Measurements from ENCODE around the gene CYFIP1. TPM values are rescaled to one million over a fixed set of nuclear protein-coding genes. Genes with fewer than 3 reads are reported as not detected.

The CYFIP1 gene
- total RNA-seq = 100 to 1,000 TPM in 3 of 4 donors, 10 to 100 TPM in 1; 81.2 to 131 (median 114) TPM

DNA sequence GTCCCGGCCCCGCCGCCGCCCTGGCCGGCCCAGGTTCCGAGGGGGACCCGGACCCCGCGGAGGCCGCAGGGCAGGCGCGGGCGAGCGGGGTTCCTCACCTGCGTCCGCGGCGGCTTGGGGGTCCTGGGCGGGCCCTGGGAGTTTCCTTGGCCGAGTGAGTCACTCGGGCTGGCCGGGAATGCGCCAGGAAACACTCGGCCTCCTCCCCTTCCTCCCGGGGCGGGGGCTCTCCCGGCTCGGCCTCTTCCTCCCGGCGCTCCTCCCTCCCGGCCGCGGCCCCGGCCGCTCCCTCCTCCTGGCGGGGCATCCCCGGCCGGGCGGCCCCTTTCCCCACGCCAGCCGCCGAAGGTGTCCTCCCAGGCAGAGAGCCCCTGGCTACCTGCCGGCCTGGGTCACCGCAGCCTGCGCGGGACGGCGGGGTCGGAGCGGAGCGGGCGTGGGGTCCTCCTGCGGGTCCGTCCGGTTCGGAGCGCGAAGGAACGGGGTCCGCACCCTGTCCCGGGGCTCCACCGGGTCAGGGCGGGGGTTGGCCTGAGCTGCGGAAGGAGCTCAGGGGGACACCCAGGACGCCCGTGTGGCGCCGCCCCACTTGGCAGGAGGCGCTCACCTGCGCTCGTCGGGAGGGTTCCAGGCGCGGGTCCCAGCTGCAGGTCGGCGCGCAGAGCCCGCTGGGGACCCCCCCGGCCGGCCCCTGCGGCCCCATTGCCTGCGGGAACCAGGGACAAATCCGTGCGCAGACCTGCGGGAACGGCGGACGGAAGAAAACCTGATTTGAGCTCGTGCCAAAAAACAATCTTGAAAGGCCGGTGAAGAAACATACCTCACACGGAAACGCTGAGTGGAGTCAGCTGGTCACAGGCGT lies at the start of gene CYFIP1:
CYFIP1 (minus strand) TSS at position 180 of the 862 bp plus-strand sequence. CDS start 33,083 bp downstream, outside the sequence.
- TF ChIP-seq, protein P1, sequence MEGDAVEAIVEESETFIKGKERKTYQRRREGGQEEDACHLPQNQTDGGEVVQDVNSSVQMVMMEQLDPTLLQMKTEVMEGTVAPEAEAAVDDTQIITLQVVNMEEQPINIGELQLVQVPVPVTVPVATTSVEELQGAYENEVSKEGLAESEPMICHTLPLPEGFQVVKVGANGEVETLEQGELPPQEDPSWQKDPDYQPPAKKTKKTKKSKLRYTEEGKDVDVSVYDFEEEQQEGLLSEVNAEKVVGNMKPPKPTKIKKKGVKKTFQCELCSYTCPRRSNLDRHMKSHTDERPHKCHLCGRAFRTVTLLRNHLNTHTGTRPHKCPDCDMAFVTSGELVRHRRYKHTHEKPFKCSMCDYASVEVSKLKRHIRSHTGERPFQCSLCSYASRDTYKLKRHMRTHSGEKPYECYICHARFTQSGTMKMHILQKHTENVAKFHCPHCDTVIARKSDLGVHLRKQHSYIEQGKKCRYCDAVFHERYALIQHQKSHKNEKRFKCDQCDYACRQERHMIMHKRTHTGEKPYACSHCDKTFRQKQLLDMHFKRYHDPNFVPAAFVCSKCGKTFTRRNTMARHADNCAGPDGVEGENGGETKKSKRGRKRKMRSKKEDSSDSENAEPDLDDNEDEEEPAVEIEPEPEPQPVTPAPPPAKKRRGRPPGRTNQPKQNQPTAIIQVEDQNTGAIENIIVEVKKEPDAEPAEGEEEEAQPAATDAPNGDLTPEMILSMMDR (IDR thresholded peaks at IDR 0.05; ENCODE audit: low read depth) = no peak

DNA sequence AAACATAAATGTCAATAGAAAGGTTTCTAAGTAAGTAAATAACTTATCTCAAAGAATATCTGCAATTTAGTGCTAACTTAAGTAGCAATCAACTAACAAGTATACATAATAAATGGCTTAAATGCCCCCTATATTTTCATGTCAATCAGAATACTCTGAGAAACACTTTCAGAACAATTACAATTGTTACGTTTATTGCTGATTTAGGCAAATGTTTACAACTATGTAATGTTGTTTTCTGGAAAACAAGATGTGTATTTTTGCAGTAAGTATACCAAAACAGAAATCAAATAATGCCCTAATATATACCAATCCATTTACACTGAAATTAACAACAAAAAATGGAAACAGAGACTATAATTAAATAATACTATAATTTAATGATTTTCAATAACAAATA lies 46.0 kb upstream of the CYFIP1 start:
- TF ChIP-seq, protein P1 (IDR thresholded peaks at IDR 0.05; ENCODE audit: low read depth) = no peak

DNA sequence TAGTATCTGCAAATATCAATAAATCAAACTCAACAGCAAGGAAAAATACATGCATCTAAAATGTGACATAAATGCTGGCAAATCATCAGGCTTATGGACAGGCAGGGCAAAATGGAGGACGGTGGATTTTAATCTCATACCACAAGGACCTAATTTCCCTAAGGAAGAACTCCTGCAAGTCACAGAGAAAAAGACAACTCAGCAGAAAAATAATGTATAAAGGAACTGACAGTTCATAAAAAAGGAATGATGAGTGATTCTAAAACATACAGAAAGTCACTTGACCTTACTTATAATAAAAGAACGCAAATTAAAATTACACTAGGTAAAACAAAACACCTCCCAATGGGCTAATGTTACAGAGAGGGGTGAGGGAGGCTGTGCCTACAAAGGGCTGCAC lies 42.0 kb upstream of the CYFIP1 start:
- TF ChIP-seq, protein P1 (IDR thresholded peaks at IDR 0.05; ENCODE audit: low read depth) = no peak

DNA sequence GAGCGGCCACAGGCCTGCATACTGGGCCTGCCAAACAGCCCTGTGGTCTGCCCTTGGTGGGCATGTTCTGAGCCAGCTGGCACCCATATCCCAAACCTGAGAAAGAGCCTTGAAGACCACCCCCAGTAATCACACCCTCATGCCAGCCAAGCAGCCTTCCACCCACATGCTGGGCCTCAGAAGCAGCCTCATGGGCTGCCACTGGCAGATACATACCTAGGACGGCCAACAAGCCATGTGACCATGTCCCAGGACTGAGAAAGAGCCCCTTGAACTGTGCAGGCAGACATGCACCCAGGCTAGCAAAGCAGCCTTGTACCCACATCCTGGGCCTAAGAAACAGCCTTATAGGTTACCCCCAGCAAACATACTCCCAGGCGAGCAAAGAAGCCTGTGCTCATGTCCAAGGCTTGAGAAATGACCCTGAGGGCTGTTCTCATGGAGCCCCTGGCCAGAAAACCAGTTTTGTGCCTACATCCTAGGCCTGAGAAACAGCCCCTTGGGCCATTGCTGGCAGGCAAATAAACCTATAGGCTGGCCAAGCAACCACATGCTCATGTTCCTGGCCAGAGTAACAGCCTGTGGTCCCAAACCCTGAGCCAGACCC lies 34.3 kb upstream of the CYFIP1 start:
- TF ChIP-seq, protein P1 (IDR thresholded peaks at IDR 0.05; ENCODE audit: low read depth) = no peak

DNA sequence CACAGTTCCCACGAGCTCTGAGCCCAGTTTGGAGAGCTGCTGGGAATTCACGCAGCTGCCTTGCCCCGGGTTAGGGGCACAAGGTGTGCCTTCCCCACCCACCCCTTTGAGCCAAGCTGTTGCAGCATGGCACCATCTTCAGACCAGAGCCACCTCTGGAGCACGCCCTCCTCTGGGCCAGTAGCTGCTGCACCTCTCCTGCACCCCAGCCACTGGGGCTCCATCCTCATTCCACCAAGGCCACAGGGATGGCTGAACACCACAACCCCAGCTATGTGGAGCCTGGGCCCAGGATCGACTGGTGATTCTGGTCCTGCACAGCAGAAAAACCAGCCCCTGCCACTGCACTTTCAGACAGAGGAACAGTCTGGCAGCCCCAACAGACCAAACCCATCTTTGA lies 33.5 kb upstream of the CYFIP1 start:
- TF ChIP-seq, protein P1 (IDR thresholded peaks at IDR 0.05; ENCODE audit: low read depth) = no peak

DNA sequence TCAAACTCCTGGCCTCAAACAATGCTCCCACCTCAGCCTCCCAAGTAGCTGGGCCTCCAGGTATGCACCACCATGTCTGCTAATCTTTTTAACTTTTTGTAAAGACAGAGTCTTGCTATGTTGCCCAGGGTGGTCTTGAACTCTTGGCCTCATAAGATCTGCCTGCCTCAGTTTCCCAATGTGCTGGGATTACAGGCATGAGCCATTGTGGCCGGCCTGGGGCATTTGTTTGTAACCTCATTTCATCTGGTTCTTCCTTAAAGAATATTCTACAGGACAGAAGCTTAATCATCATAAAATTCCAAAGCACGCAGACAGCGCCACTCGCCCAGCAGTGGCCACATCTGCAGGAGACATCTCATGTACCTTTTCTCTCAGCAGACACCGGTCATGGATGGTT lies 23.6 kb upstream of the CYFIP1 start:
- TF ChIP-seq, protein P1 (IDR thresholded peaks at IDR 0.05; ENCODE audit: low read depth) = no peak

DNA sequence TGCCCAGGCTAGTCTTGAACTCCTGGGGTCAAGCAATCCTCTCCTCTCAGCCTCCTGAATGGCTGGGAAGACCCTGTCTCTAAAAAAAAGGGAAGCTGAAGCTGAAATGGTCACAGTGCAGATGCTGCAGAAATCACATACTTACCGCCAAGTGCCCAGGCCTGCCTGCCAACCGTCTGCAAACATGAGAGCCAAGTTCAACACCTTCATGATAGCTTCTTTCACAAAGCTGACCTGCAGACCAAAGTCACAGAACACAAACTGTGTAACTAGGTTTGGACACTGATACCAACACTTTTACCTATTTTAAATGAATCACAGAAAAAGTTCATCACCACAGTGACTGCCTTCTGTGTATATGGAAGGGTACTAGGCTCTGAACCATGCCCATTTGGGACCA lies 22.8 kb upstream of the CYFIP1 start:
- TF ChIP-seq, protein P1 (IDR thresholded peaks at IDR 0.05; ENCODE audit: low read depth) = no peak

Data from subcutaneous adipose tissue (tissue), 4 donors.